GM19455 (cell line): Measurements from ENCODE around the gene CGREF1.

Experiments
- ATAC-seq: cut with Tn5 transposase; IDR thresholded peaks from one replicate; pipeline ENCODE4 v1.9.1; 2021; ENCODE audit not compliant: unreplicated experiment

The CGREF1 gene

DNA sequence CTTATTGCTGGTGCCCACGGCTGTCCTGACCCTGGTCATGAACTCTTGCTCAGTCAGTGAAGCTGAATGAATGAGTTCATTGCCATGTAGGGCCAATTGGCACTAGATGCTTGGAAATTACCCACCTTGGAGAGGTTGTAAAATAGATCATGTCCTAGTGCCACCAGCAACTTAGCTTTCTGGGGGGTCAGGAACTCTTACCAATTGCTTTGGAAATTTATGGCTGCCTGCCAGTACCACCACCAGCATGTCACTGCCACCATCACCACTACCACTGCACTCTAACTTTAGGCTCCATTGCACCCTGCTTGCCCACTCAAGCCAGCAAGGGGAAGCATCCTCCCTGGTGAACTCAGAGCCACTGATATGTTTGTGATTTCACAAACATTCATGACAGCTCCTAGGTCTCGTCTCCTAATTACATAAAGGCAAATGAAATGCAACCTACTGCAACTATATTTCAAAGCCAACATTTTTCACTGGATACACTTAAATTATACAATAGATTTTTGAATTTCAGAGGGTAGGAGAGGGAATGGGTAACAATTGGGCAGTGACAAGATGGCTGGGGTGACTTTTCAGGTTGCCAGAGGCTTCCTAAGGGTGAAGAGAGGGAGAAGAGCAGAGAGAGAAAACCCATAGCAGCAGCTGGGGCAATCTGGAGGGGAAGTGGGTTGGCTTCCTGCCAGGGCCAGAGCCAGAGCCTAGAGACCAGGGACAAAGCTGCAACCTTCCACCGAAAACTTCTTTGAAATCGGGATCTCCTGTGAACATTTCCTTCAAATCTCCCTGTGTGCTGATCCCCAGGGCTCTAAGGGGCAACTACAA lies 44.0 kb downstream of the CGREF1 start:
- ATAC-seq, result no peak

DNA sequence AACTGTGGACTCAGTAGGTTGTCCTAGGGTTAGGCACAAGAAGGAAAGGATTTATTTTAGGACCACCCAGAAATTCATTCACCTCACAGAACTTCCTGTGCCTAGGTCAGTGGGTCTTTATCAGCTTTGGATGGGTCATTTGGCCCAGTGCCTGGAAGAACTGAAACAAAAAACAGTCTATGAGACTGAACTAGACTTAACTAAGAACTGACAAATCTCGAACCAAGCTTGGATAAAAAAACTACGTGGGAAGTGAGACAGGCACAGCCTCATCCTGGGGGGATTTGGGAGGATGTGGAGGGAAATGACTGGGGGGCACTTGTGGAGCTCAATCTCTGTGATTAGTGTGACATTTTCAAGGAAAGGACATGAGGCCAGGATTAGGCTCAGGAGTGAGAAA lies 45.1 kb downstream of the CGREF1 start:
- ATAC-seq, result no peak

DNA sequence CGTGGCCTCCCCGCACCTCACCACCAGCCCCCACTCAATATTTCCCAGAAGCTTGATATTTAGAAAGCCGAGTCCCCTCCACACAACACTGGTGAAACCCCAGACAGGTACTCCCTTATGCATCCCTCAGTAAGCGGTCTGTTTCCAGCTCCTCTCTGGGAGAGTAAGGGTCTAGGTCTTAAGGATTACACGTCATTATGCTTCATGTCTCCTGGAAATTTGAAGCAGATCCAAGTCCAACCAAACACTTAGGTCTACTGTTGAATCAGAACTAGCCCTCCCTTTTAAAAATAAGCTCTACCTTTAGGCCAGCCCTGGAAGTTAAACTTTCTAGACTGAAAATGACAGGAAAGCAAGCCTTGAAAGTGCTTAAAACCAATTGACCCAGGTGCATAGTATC lies 46.0 kb downstream of the CGREF1 start:
- ATAC-seq, result no peak

DNA sequence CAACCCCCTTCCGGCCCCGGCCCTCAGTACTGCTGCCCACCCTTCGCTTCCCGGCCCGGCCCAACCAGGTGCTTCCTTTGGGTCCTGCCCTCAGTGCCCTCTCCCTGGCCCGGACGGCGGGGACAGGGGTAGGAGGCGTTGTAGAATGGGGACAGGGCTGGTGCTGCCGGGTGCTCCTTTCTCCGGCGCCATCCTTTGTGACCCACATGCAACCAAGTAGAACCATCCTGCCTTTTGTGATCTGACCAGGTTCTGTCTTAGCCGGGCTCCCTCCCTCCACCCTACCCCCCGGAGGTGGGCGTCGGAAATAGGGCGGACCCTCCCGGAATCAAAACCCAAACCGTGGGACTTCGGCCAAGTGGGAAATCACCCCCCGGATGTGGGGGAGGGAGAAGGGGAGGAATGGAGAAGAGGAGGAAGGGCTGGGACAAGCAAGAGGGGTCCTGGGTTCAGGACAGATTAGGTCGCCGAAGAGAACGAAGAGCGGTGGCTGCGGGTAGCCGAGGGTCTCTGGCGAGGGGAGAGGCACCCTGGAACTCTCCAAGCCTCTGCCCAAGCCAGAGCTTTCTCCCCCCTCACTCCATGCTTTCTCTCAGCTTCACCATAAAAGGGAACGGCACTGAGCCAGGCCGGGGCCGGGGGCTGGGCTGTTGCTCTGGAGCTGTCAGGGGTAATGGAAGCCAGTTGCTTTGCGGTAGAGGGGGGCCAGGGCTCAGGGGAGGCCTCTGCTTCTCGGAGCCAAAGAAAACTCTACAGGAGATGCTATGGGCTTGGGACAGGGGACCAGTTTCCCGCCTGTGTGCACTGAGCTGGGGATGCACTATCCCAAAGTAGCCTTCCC lies 46.7 kb downstream of the CGREF1 start:
- ATAC-seq, result peak; percentile 6

DNA sequence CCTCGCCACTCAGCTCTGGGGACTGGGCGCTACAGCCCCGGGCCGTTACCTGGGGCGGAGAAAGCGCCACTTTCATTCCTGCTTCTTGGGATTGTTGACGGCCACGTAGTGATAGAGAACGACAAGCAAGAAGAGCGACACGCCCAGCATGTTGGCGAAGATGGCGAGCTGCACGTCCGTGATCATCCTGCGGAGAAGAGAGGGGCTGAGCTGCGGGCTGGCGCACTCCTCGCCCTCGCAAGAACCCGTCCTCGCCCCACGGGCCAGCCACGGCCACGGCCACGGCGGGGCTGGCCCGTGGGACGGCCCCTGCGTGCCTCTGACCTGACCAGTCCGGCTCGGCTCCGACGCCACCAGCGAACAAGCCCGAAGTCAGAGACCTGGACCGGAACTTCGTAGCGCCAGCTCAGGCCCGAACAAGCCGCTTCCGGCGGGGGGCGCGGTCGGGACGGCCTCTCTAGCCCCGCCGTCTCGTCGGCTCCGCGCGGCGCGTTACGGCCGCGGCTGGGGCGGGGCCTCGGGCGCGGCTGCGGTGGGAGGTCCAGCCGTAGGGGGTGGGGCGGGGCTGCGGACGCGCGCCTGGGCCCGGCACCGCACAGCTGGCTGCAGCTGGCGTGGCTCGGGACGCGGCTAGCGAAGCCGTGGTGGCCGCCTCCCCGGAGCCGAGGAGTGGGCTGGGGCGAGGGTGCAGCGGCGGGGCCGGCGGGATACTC lies 47.5 kb downstream of the CGREF1 start, which contains the start of gene OST4:
Gene OST4, minus strand, starts transcription at position 378 of the 713 bp plus-strand sequence.
- peak; percentile 87 for ATAC-seq

DNA sequence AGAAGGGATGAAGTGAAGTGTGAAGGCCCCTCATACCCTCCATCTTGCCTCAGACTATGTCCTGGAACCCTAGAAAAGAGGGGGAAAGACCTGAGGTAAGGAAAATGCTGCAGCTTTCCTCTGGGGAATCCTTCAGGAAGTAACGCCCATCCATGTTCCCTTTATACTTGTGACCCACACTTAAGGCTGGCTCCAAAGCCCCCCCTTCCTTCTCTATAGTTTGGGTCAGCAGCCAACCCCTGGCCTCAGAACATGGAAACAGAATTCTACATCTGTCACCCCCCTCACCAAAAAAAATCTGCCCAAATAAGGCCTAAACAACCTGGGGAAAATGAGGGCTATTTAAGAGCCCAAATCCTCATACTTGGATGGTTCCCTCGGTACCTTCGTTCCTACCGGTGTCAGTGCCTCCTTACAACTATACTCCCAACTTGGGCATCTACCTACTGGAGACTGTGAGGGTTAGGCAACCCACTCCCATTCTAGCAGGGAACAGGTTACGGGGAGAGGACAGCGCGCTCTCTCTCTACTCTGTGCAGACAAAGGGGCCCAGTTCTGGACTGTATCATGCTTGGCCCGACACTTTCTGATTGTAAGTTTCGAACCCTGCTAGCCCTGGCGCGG lies 48.2 kb downstream of the CGREF1 start:
- no peak for ATAC-seq

DNA sequence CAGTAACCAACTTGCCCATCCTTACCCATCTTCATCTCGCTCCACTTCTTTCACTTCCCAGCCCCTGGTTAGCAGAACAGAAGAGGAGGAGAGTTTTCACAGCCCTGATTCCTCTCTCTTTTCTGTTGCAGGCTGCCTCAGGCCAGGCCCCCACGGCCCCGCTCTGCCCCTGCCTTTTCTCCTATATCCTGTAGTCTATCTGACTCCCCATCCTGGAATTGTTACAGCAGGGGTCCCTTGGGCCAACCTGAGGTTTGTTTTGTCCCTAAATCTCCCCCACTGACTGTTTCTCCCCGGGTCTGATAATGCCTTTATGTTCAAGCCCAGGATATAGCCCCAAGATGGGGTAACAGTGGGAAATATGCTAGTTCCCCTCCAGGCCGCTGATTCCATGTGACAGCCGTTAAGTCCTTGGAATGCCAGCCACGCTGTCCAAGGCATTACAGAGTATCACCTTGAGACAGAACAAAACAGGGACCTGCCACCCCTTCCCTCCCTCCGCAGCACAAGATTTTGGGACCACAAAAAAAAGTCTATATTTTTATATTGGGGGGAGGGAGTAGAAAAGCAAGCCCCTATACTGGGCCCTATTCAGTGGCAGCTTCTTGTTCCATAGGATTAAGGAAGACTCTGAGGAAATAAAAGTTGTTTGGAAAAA lies 48.8 kb downstream of the CGREF1 start:
- no peak for ATAC-seq

DNA sequence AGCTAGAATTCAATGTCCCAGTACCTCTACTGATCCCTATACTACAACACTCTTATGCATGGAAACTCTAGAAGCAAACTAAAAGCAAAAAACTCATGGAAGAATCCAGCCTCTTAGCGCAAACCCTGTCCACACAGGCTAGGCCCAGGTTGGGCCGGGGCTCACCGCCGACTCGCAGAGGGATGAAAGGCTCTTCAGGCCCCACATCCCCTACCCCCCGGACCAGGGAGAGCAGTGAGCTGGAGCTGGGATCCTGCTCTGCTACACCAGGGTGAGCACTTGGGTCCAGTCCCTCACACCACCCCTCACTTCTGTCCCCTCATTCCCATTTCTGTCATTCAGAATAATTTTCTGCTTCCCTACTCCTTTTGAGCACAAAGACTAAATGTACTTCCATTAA lies 49.5 kb downstream of the CGREF1 start:
- ATAC-seq, result no peak

DNA sequence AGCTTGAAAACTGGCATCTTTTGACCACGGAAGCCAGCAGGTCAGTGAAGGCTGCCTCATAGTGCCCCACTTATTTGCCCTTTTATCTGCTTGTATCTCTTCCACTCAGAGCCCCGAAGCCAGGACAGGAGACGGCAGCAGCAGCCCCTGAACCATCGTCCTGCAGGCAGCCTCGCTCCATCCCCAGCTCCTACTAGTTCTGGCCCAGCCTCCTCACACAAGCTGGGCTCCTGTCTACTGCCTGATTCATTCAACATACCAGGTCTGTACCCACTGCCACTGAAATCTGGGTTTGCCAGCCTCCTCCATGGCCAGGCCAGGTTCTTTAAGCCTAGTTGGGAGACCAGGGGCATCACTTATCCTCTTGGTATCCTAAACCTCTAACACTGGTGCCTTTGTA lies 51.5 kb downstream of the CGREF1 start:
- ATAC-seq, result no peak

DNA sequence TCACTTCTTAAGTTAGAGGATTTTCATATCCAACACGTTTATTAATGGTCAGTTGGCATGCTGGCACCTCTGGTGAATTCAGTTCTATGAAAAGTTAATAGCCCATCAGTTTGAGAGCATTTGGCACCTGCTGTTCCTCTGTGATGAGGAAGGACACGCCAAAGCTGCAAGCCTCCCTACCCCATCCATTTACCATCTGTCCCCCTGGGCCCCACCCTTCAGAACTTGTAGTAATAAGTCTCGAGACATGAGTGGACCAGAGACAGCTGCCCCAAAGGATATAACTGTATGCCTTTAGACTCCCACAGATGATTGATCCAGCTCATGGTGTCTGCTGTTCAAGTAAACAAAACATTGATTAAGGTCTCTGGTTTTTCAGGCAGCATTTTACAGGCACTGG lies 53.8 kb downstream of the CGREF1 start:
- no peak for ATAC-seq

DNA sequence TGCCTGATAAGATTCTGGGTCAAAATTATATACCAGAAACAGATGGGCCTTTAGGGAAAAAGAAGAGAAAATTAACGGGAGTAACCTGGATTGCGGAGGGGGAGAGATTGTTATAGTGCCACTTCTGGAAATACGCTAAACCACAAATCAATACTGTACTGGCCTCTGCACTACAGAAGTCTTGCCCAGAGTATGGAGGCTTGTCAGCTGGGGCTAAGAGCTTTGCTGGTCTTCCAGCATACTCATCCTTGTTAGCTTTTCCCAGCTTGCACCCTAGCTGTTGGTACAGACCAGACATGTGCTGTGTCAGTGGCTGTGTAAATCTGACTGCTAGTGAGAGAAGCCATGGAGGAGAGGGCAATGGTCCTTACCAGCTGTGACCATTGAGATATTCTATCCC lies 58.6 kb downstream of the CGREF1 start:
- no peak for ATAC-seq

DNA sequence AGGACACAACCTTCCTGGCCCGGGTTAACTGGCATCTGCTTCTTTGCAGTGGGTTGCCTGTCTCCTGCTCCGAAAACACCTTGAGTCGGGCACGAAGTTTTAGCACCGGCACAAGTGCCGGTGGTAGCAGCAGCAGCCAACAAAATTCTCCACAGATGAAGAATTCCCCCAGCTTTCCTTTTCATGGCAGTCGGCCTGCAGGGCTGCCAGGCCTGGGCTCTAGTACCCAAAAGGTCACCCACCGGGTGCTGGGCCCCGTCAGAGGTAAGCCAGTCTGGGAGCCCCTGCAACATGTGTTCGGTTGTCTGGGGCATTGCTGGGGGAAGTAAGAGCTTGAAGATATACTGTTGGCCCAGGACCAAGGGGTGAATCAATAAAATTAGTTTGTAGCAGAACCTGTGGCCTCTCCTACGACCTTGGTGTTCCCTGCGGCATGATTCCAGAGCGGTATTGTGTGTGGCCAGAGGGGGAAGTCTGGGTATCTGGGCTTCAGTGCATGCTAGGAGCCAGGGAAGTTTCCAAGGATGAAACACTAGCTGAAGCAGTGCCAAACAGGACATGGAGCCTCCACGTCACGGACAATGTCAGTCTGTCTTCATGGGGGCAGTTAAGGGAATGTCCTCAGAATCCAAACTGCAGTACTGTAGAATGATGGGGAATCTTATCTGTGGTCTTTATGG lies 59.6 kb downstream of the CGREF1 start:
- ATAC-seq, result no peak

DNA sequence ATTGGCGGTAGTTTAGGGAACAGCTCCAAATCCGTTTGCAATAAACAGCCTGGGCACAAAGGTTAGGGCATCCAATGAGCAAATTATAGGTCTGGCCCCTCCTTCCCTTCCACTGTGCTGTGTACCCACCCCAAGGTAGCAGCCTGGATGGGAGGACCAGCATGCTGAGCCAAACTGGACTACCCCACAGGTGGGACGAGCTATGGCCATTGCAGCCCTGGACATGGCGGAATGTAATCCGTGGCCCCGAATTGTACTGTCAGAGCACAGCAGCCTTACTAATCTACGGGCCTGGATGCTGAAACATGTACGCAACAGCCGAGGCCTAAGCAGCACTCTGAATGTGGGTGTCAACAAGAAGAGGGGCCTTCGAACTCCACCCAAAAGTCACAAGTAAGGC lies 60.7 kb downstream of the CGREF1 start:
- ATAC-seq, result no peak

DNA sequence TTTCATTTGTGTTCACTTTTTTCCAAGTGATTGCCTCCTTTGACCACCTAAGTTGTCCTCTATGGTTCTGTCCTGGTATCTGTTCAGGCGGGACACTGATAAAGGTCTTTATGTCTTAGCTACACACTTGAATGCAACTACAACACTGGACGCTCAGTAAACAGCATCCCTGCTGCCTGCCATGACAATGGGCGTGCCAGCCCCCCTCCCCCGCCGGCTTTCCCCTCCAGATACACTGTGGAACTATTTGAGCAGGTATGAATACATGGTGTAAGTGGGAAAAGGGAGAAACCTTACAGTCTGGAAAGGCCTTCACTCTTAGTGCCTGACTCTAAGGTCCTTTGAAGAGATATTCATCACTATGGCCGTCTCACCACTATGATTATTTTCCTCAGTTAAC lies 61.7 kb downstream of the CGREF1 start:
- ATAC-seq, result no peak

DNA sequence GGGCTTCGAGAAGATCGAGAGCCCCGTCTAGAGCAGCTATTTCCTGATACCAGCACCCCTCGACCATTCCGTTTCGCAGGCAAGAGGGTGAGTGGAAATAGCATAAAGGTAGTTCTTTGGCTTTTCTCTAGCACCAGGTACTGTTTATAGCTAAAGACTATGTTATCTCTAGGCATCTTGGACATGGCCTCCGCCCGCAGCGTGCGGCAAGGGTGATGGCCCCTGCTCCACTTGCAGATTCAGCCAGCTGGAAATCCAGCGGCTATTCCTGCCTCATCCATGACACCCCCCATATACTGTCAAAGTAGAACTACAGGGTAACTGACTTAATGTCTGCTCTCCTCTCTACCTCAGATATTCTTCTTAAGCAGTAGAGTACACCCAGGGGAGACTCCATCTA lies 64.2 kb downstream of the CGREF1 start:
- ATAC-seq, result no peak

DNA sequence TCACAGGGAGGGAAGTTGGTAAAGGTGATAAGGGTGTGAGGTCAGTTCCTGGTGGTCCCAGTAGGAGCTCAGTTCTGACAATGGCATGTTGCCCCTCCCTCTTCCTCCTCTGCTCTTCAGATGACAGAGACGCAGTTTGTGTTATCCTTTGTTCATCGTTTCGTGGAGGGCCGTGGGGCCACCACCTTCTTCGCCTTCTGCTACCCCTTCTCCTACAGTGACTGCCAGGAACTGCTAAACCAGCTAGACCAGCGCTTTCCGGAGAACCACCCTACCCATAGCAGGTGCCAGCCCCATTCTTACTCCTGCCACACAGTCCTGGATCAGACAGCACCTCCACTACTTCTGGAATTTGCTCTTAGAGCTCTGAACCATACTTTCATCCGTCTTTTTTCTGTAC lies 65.2 kb downstream of the CGREF1 start:
- ATAC-seq, result no peak

DNA sequence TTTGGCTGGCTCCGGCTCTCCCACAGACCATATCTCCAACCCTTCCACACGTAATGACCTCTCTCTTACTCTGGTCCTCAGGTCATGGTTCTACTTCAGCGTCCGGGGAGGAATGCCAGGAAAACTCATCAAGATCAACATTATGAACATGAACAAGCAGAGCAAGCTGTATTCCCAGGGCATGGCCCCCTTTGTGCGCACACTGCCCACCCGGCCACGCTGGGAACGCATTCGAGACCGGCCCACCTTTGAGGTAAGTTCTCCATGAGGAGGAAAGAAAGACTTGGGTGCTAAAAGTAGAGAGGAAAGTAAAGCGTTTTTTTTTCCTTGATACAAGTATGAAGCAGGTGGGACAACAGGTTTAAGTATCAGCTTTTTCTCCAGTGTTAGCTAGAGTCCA lies 65.6 kb downstream of the CGREF1 start:
- ATAC-seq, result no peak

DNA sequence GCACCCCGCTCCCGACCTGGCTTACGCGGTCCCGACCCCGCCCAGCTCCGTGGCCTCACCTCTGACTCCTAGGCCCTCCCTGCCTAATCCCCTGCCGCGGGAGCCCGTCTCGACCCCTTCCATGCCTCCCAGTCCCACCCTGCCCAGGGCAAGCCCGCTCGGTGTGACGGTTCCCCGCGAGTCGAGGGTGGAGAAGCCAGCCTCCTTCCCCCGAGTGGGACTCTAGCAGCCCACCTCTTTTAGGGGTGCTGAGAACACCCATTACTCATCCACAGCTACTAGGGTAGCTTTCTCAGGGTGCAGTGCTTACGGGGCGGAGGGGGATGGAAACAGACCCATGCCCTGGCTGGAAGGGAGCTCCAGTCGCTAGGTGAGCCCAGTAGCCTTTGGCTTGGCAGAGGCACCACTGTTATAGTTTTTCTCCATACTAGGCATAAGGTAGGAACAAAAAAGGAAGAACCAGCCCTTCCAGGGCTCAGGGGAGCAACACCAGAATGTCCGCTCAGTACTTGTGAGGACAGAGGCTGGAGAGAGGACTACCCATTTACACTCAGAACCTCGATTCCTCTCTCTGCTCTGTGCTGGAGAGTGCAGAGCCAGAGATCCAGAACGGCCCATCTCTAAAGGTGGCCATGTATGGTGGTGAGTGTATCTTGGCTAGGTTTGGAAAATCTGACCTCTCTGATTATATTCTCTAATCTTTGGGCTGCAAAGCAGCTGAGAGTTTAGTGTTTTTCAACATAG lies 66.9 kb downstream of the CGREF1 start:
- ATAC-seq, result peak; percentile 2
